Neural cell (in vitro differentiated cells): ENCODE measurements around the gene CHN1. TPM values are rescaled to one million over a fixed set of nuclear protein-coding genes. Genes with fewer than 3 reads are reported as not detected.

Experiments
- H2AFZ ChIP-seq: fragments of 200-600, 300-800 bp; sonication (generic), shearing (Covaris generic); 2 replicates; pipeline ENCODE4 v1.6.0; 2014; ENCODE audit warnings: low read depth, mild to moderate bottlenecking, antibody characterized with exemption, low read length, moderate library complexity
- H3F3A ChIP-seq: fragments of 200-600 bp; shearing (Covaris generic); 2 replicates; pipeline ENCODE4 v1.6.1; 2016; ENCODE audit warnings: mild to moderate bottlenecking, moderate library complexity, mixed read lengths, antibody characterized with exemption, low read length; ENCODE audit not compliant: insufficient read depth, poor library complexity, severe bottlenecking
- H3K27ac ChIP-seq: fragments of 200-600, 300-800 bp; sonication (generic), shearing (Covaris generic); 2 replicates; pipeline ENCODE4 v1.5.1; 2014; ENCODE audit warnings: mild to moderate bottlenecking, low read length, moderate library complexity
- H3K27me3 ChIP-seq: fragments of 300-800, 200-600 bp; sonication (generic), shearing (Covaris generic); 2 replicates; pipeline ENCODE4 v1.6.0; 2014; ENCODE audit warnings: mild to moderate bottlenecking, low read depth, low read length, moderate library complexity; ENCODE audit not compliant: insufficient read depth
- H3K36me3 ChIP-seq: fragments of 300-800, 200-600 bp; sonication (generic), shearing (Covaris generic); 2 replicates; pipeline ENCODE4 v1.5.1; 2014; ENCODE audit warnings: mild to moderate bottlenecking, antibody characterized with exemption, low read length, moderate library complexity; ENCODE audit not compliant: insufficient read depth
- H3K4me2 ChIP-seq: fragments of 300-800, 200-600 bp; sonication (generic), shearing (Covaris generic); 2 replicates; pipeline ENCODE4 v1.6.0; 2014; ENCODE audit warnings: mild to moderate bottlenecking, low read length
- H3K4me3 ChIP-seq: fragments of 300-800, 200-600 bp; sonication (generic), shearing (Covaris generic); 2 replicates; pipeline ENCODE4 v1.5.1; 2014; ENCODE audit warnings: mild to moderate bottlenecking, low read length, moderate library complexity
- H3K79me2 ChIP-seq: fragments of 200-600 bp; shearing (Covaris generic); replicated peaks from 2 replicates; pipeline ENCODE4 v1.6.0; 2014; ENCODE audit warnings: mild to moderate bottlenecking, low read length, moderate library complexity; ENCODE audit not compliant: insufficient read depth
- H3K9ac ChIP-seq: fragments of 300-800, 200-600 bp; sonication (generic), shearing (Covaris generic); 2 replicates; pipeline ENCODE4 v1.6.1; 2016; ENCODE audit warnings: mild to moderate bottlenecking, low read length, mixed read lengths
- H3K9me2 ChIP-seq: fragments of 200-600 bp; shearing (Covaris generic); 2 replicates; pipeline ENCODE4 v1.6.1; 2016; ENCODE audit warnings: mild to moderate bottlenecking, low read length, mixed read lengths; ENCODE audit not compliant: insufficient read depth
- H3K9me3 ChIP-seq: fragments of 200-600, 300-800 bp; sonication (generic), shearing (Covaris generic); 2 replicates; pipeline ENCODE4 v1.6.1; 2016; ENCODE audit warnings: mild to moderate bottlenecking, mixed run types, low read length, moderate library complexity, mixed read lengths
- H4K20me1 ChIP-seq: fragments of 200-600 bp; shearing (Covaris generic); 2 replicates; pipeline ENCODE4 v1.6.1; 2016; ENCODE audit warnings: mild to moderate bottlenecking, mixed run types; ENCODE audit not compliant: insufficient read depth
- CTCF ChIP-seq: fragments of 450-650 bp; IDR thresholded peaks from 2 replicates; pipeline ENCODE4 v1.5.1; 2014; ENCODE audit warnings: antibody characterized with exemption, mild to moderate bottlenecking, moderate library complexity; ENCODE audit not compliant: poor library complexity, severe bottlenecking
- EP300 ChIP-seq: fragments of 450-650 bp; conservative IDR thresholded peaks from 2 replicates; pipeline ENCODE4 v1.6.1; 2014; ENCODE audit warnings: antibody characterized with exemption, mild to moderate bottlenecking, moderate library complexity; ENCODE audit not compliant: poor library complexity, severe bottlenecking
- EZH2 ChIP-seq: fragments of 200-600, 300-800 bp; shearing (Covaris generic), sonication (generic); IDR thresholded peaks from 2 replicates; pipeline ENCODE4 v1.6.1; 2014; ENCODE audit warnings: antibody characterized with exemption, low read length, borderline replicate concordance, mild to moderate bottlenecking; ENCODE audit not compliant: insufficient read depth, poor library complexity, severe bottlenecking
- MXI1 ChIP-seq: fragments of 450-650 bp; conservative IDR thresholded peaks from 2 replicates; pipeline ENCODE4 v1.6.1; 2014; ENCODE audit warnings: antibody characterized with exemption, mild to moderate bottlenecking; ENCODE audit not compliant: poor library complexity, severe bottlenecking
- POLR2AphosphoS5 ChIP-seq: IDR thresholded peaks from 2 replicates; pipeline ENCODE4 v1.6.1; 2012
- RAD21 ChIP-seq: fragments of 450-650 bp; conservative IDR thresholded peaks from 2 replicates; pipeline ENCODE4 v1.6.1; 2014; ENCODE audit warnings: antibody characterized with exemption, mild to moderate bottlenecking, moderate library complexity
- REST ChIP-seq: IDR thresholded peaks from 2 replicates; pipeline ENCODE4 v1.6.1; 2012; ENCODE audit warnings: borderline replicate concordance
- SMC3 ChIP-seq: fragments of 450-650 bp; conservative IDR thresholded peaks from 2 replicates; pipeline ENCODE4 v1.6.1; 2014; ENCODE audit warnings: antibody characterized with exemption, mild to moderate bottlenecking, moderate library complexity; ENCODE audit not compliant: poor library complexity
- TAF1 ChIP-seq: IDR thresholded peaks from 2 replicates; pipeline ENCODE4 v1.6.1; 2012; ENCODE audit warnings: low read depth
- polyA plus RNA-seq: library from polyadenylated mRNA; depleted of rRNA; stranded (reverse); fragments of >200 nt; gene quantifications from 2 replicates; pipeline ENCODE4 v1.2.3, GENCODE V29; 2014

The CHN1 gene
- polyA plus RNA-seq, 1 donor from 2014 or later, result 133 TPM

DNA sequence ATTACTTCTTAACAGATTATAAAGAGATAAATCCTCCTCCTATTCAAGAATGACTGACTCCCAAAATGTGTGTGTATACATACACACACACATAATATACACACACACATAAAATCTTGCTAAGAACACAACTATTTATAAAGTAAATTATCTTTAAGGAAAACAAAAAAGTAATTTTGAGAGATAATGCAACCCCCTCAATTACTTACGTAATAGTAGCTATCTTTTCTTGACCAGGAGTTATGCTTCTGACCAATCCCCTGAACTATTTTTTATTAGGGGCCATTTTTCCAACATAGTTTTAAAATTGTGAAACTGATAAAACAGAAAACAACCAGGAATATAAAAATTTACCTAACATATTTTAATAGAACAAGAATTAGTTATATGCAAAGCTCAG lies 127.9 kb downstream of the CHN1 start:
- Histone ChIP-seq H3K27ac (no peak overlapping the region), H3K4me2 (no peak overlapping the region)

GRCh38 chr2:174874085-174874484 lies 131.1 kb downstream of the CHN1 start:
- H3K4me3 ChIP-seq, result no peak overlapping the region
- H2AFZ ChIP-seq, result no peak overlapping the region
- no peaks in the 10 kb centered on the region for H3K9me2 ChIP-seq
- H3K36me3 ChIP-seq, result peaks cover 4% of the 10 kb centered on the region
- no peaks in the 10 kb centered on the region for H3K79me2 ChIP-seq
- H3K9me3 ChIP-seq, result no peaks in the 10 kb centered on the region
- no peaks in the 10 kb centered on the region for H3F3A ChIP-seq
- H3K27ac ChIP-seq, result no peak overlapping the region
- no peak overlapping the region for H3K9ac ChIP-seq
- H3K4me2 ChIP-seq, result no peak overlapping the region
- no peaks in the 10 kb centered on the region for H3K27me3 ChIP-seq
- TF ChIP-seq CTCF (no peak), TAF1 (no peak), RAD21 (no peak), EZH2 (no peak), REST (no peak), EP300 (no peak), POLR2AphosphoS5 (no peak), SMC3 (no peak), MXI1 (no peak)
- no peaks in the 10 kb centered on the region for H4K20me1 ChIP-seq

More for the DNA sequence above, 127.9 kb downstream of the CHN1 start:
- no peaks in the 10 kb centered on the region for H3K27me3 ChIP-seq
- no peaks in the 10 kb centered on the region for H3K9me2 ChIP-seq
- H3K36me3 ChIP-seq, result peaks cover 4% of the 10 kb centered on the region
- H3K9ac ChIP-seq, result no peak overlapping the region
- H3F3A ChIP-seq, result no peaks in the 10 kb centered on the region
- H4K20me1 ChIP-seq, result no peaks in the 10 kb centered on the region
- TF ChIP-seq TAF1 (no peak), EP300 (no peak)
- H2AFZ ChIP-seq, result no peak overlapping the region
- H3K79me2 ChIP-seq, result no peaks in the 10 kb centered on the region
- H3K4me3 ChIP-seq, result no peak overlapping the region
- H3K9me3 ChIP-seq, result no peaks in the 10 kb centered on the region

GRCh38 chr2:174873471-174873870 lies 131.7 kb downstream of the CHN1 start:
- H3K27me3 ChIP-seq, result no peaks in the 10 kb centered on the region
- no peak overlapping the region for H3K27ac ChIP-seq
- no peak overlapping the region for H3K4me2 ChIP-seq
- H3K79me2 ChIP-seq, result no peaks in the 10 kb centered on the region
- H3K9me2 ChIP-seq, result no peaks in the 10 kb centered on the region
- no peaks in the 10 kb centered on the region for H3K9me3 ChIP-seq
- no peaks in the 10 kb centered on the region for H3F3A ChIP-seq
- TF ChIP-seq CTCF (no peak), TAF1 (no peak), RAD21 (no peak), SMC3 (no peak), EP300 (no peak), EZH2 (no peak), MXI1 (no peak)
- no peaks in the 10 kb centered on the region for H4K20me1 ChIP-seq
- no peak overlapping the region for H3K9ac ChIP-seq
- no peak overlapping the region for H3K4me3 ChIP-seq
- H3K36me3 ChIP-seq, result peaks cover 4% of the 10 kb centered on the region
- no peak overlapping the region for H2AFZ ChIP-seq
